HUES6 (cell line): ENCODE data around the gene IGF2BP1.

Experiments
- H3K27ac ChIP-seq: 2 replicates; pipeline ENCODE4 v1.7.0; 2013; ENCODE audit warnings: low read depth, mild to moderate bottlenecking, low read length, inconsistent platforms
- H3K27me3 ChIP-seq: 2 replicates; pipeline ENCODE4 v1.6.1; 2013; ENCODE audit warnings: low read length; ENCODE audit not compliant: control insufficient read depth, insufficient read depth
- H3K36me3 ChIP-seq: 2 replicates; pipeline ENCODE4 v1.6.1; 2013; ENCODE audit warnings: low read length; ENCODE audit not compliant: control insufficient read depth, insufficient read depth
- H3K4me1 ChIP-seq: 2 replicates; pipeline ENCODE4 v1.6.1; 2013; ENCODE audit warnings: low read length; ENCODE audit not compliant: control insufficient read depth, insufficient read depth
- H3K4me3 ChIP-seq: 2 replicates; pipeline ENCODE4 v1.5.1; 2013; ENCODE audit warnings: low read depth, low read length
- H3K9ac ChIP-seq: one replicate; pipeline ENCODE4 v1.6.1; 2013; ENCODE audit warnings: mild to moderate bottlenecking, low read length
- H3K9me3 ChIP-seq: 2 replicates; pipeline ENCODE4 v1.6.1; 2013; ENCODE audit warnings: low read depth, low read length; ENCODE audit not compliant: control insufficient read depth, insufficient read depth

IGF2BP1 gene

GRCh38 chr17:48997103-48997826, at the start of gene IGF2BP1:
IGF2BP1 (plus strand) TSS chr17:48997385; CDS start chr17:48997746, 361 bp downstream.
- peak within 1 kb of the TSS; percentile 100 for H3K9ac ChIP-seq
- H3K36me3 ChIP-seq = peaks cover 15% of the 10 kb centered on the region
- H3K27ac ChIP-seq = peak within 1 kb of the TSS; percentile 99
- no peaks in the 10 kb centered on the region for H3K9me3 ChIP-seq
- peak within 1 kb of the TSS; percentile 99 for H3K4me3 ChIP-seq
- H3K27me3 ChIP-seq = no peaks in the 10 kb centered on the region
- peaks cover 18% of the 10 kb centered on the region for H3K4me1 ChIP-seq

- Histone ChIP-seq H3K4me1 (peaks cover 4% of the 10 kb centered on the region), H3K9ac (no peak overlapping the region), H3K4me3 (no peak overlapping the region), H3K27me3 (no peaks in the 10 kb centered on the region), H3K36me3 (no peaks in the 10 kb centered on the region), H3K27ac (no peak overlapping the region), H3K9me3 (no peaks in the 10 kb centered on the region)
Observed at GRCh38 chr17:48951572-48951971, 45.6 kb upstream of the IGF2BP1 start.

GRCh38 chr17:48952904-48953303, 44.3 kb upstream of the IGF2BP1 start:
- Histone ChIP-seq H3K4me1 (peaks cover 4% of the 10 kb centered on the region), H3K27me3 (no peaks in the 10 kb centered on the region), H3K27ac (no peak overlapping the region), H3K4me3 (no peak overlapping the region), H3K36me3 (no peaks in the 10 kb centered on the region), H3K9ac (no peak overlapping the region), H3K9me3 (no peaks in the 10 kb centered on the region)

- no peaks in the 10 kb centered on the region for H3K36me3 ChIP-seq
- no peak overlapping the region for H3K4me3 ChIP-seq
- H3K27ac ChIP-seq = no peak overlapping the region
- peaks cover 5% of the 10 kb centered on the region for H3K4me1 ChIP-seq
- no peaks in the 10 kb centered on the region for H3K9me3 ChIP-seq
- H3K9ac ChIP-seq = no peak overlapping the region
- H3K27me3 ChIP-seq = no peaks in the 10 kb centered on the region
Observed at GRCh38 chr17:48954300-48954755, 42.9 kb upstream of the IGF2BP1 start.

GRCh38 chr17:48960834-48961515, 36.2 kb upstream of the IGF2BP1 start:
- H3K4me3 ChIP-seq = peak overlapping the region; percentile 32

GRCh38 chr17:48961516-48962233, 35.5 kb upstream of the IGF2BP1 start:
- Histone ChIP-seq H3K4me3 (peak overlapping the region; percentile 32), H3K27me3 (no peaks in the 10 kb centered on the region), H3K9ac (no peak overlapping the region), H3K9me3 (no peaks in the 10 kb centered on the region), H3K4me1 (peaks cover 28% of the 10 kb centered on the region), H3K36me3 (no peaks in the 10 kb centered on the region), H3K27ac (no peak overlapping the region)

More at GRCh38 chr17:48960834-48961515, 36.2 kb upstream of the IGF2BP1 start:
- no peak overlapping the region for H3K27ac ChIP-seq
- H3K27me3 ChIP-seq = no peaks in the 10 kb centered on the region
- no peaks in the 10 kb centered on the region for H3K9me3 ChIP-seq
- H3K9ac ChIP-seq = no peak overlapping the region
- peaks cover 28% of the 10 kb centered on the region for H3K4me1 ChIP-seq
- no peaks in the 10 kb centered on the region for H3K36me3 ChIP-seq

GRCh38 chr17:48970224-48970623, 27.0 kb upstream of the IGF2BP1 start:
- H3K27me3 ChIP-seq = no peaks in the 10 kb centered on the region
- H3K27ac ChIP-seq = no peak overlapping the region; the same call in 1 of the 2 replicates
- H3K9ac ChIP-seq = no peak overlapping the region
- H3K4me3 ChIP-seq = no peak overlapping the region
- no peaks in the 10 kb centered on the region for H3K9me3 ChIP-seq
- peaks cover 31% of the 10 kb centered on the region for H3K4me1 ChIP-seq
- H3K36me3 ChIP-seq = no peaks in the 10 kb centered on the region

- Histone ChIP-seq H3K9me3 (no peaks in the 10 kb centered on the region), H3K4me3 (peak overlapping the region; percentile 6; the same call in 1 of the 2 replicates), H3K36me3 (no peaks in the 10 kb centered on the region), H3K4me1 (peaks cover 31% of the 10 kb centered on the region), H3K27ac (peak overlapping the region; percentile 67; the same call in 1 of the 2 replicates), H3K9ac (peak overlapping the region; percentile 78), H3K27me3 (no peaks in the 10 kb centered on the region)
Observed at GRCh38 chr17:48970865-48971687, 26.1 kb upstream of the IGF2BP1 start.

GRCh38 chr17:48972749-48973097, 24.5 kb upstream of the IGF2BP1 start:
- Histone ChIP-seq H3K4me3 (no peak overlapping the region; the same call in 1 of the 2 replicates), H3K27me3 (no peaks in the 10 kb centered on the region), H3K9me3 (no peaks in the 10 kb centered on the region), H3K4me1 (peaks cover 31% of the 10 kb centered on the region), H3K36me3 (no peaks in the 10 kb centered on the region), H3K9ac (peak overlapping the region; percentile 49), H3K27ac (peak overlapping the region; percentile 67; the same call in 1 of the 2 replicates)

- H3K9ac ChIP-seq = no peak overlapping the region
- H3K27ac ChIP-seq = no peak overlapping the region; the same call in 1 of the 2 replicates
- H3K4me1 ChIP-seq = peaks cover 31% of the 10 kb centered on the region
- no peaks in the 10 kb centered on the region for H3K36me3 ChIP-seq
- no peak overlapping the region for H3K4me3 ChIP-seq
- H3K9me3 ChIP-seq = no peaks in the 10 kb centered on the region
- H3K27me3 ChIP-seq = no peaks in the 10 kb centered on the region
Observed at GRCh38 chr17:48973806-48974205, 23.4 kb upstream of the IGF2BP1 start.
